Thoracic aorta (tissue), 2 donors: ENCODE results near the gene ZCCHC3. TPM values are rescaled to one million over a fixed set of nuclear protein-coding genes. Genes with fewer than 3 reads are reported as not detected.
"Not testable (repeated sequence)": the region's sequence is repeated elsewhere in the genome, so short reads cannot be mapped to it uniquely, and the experiment has no call there.

Experiments
- ATAC-seq: fragments of 150-250 bp; one replicate; pipeline ENCODE4 v1.8.0; 2017; ENCODE audit warnings: low read depth; ENCODE audit not compliant: insufficient number of reproducible peaks, low FRiP score
- DNase-seq: peaks from one replicate; pipeline ENCODE4 v3.0.0-alpha.2; 2020; ENCODE audit warnings: low spot score
- H3K27ac ChIP-seq, 2 donors: fragments of 200-600 bp; sonication (generic); 1 replicate in 1 of 2; 2 replicates in 1 of 2; pipeline ENCODE4 v1.5.1; 2016; ENCODE audit warnings: mild to moderate bottlenecking in 2 of 2, moderate library complexity in 2 of 2
- H3K27me3 ChIP-seq: fragments of 200-600 bp; sonication (generic); replicated peaks from 2 replicates; pipeline ENCODE4 v1.6.0; 2016; ENCODE audit warnings: mild to moderate bottlenecking; ENCODE audit not compliant: insufficient read depth
- H3K36me3 ChIP-seq: fragments of 200-600 bp; sonication (generic); one replicate; pipeline ENCODE4 v1.5.1; 2016
- H3K4me1 ChIP-seq, 2 donors: fragments of 200-600 bp; sonication (generic); 1 replicate in 1 of 2; 2 replicates in 1 of 2; pipeline versions ENCODE4 v1.5.1 to v1.6.0; 2016; ENCODE audit warnings: low read depth in 2 of 2, mild to moderate bottlenecking in 1 of 2; ENCODE audit not compliant: control insufficient read depth in 1 of 2
- H3K4me3 ChIP-seq: fragments of 200-600 bp; sonication (generic); 2 replicates; pipeline ENCODE4 v1.5.1; 2016; ENCODE audit warnings: mild to moderate bottlenecking
- H3K9me3 ChIP-seq: fragments of 200-600 bp; sonication (generic); 2 replicates; pipeline ENCODE4 v1.5.1; 2016
- CTCF ChIP-seq: fragments of 200-600 bp; sonication (generic); IDR thresholded peaks from one replicate; pipeline ENCODE4 v1.5.1; 2019; ENCODE audit warnings: antibody characterized with exemption
- total RNA-seq, 2 donors: library from RNA; depleted of rRNA; stranded (reverse); fragments of >200 nt; gene quantifications; one replicate each; pipeline versions ENCODE4 v1.1.0 to v1.2.3, GENCODE V29; 2016

ZCCHC3 gene
- 10 to 100 TPM; 14.4 to 19.5 TPM for total RNA-seq

DNA sequence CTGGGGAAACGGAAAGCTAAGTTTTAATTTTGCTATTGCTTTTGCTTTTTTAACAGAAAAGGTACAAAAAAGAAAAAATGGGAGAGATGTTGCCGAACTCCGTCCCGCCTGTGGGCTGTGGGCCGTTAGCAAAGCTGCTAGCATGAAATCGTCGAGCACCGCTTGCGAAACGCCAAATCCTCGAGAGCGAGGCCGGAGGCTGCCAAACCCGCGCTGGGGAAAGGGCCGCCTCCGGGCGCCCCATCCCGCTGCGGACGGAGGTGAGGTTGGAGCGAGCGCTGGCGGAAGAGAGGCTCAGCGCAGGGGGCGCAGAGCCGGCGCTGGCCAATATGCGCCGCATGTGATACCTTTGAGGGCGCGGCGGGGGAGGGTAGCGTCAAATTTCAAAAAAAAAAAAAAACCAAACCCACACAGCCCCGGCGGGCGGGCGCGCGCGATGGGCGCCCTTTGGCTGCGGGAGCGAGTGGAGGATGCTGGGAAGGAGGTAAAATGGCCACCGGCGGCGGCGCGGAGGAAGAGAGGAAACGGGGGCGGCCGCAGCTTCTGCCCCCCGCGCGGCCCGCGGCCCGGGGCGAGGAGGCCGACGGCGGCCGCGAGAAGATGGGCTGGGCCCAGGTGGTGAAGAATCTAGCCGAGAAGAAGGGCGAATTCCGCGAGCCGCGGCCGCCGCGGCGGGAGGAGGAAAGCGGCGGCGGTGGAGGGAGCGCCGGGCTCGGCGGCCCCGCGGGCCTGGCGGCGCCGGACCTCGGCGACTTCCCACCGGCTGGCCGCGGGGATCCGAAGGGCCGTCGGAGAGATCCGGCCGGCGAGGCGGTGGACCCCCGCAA is at the start of gene ZCCHC3:
TSS of gene ZCCHC3 (plus strand) at position 473 of the 827 bp plus-strand sequence. CDS start at position 490, 17 bp downstream.
- Histone ChIP-seq H3K27ac (peak within 1 kb of the TSS; percentile 86 to 91), H3K36me3 (no peaks in the 10 kb centered on the region), H3K4me1 (peaks cover 23 to 29% of the 10 kb centered on the region in 2 donors), H3K9me3 (no peaks in the 10 kb centered on the region), H3K27me3 (no peaks in the 10 kb centered on the region), H3K4me3 (peak within 1 kb of the TSS; percentile 74)
- peak; percentile 87 for ATAC-seq
- peak; percentile 61 for DNase-seq
- peak; percentile 13 for TF ChIP-seq CTCF

- no peak for ATAC-seq
- no peak for DNase-seq
- TF ChIP-seq CTCF, result no peak
- Histone ChIP-seq H3K9me3 (no peaks in the 10 kb centered on the region), H3K4me3 (no peak overlapping the region), H3K36me3 (no peaks in the 10 kb centered on the region), H3K27ac (no peak overlapping the region), H3K27me3 (no peaks in the 10 kb centered on the region), H3K4me1 (no peaks in the 10 kb centered on the region)
These were observed 46.0 kb upstream of the ZCCHC3 start for GRCh38 chr20:251354-251753.

DNA sequence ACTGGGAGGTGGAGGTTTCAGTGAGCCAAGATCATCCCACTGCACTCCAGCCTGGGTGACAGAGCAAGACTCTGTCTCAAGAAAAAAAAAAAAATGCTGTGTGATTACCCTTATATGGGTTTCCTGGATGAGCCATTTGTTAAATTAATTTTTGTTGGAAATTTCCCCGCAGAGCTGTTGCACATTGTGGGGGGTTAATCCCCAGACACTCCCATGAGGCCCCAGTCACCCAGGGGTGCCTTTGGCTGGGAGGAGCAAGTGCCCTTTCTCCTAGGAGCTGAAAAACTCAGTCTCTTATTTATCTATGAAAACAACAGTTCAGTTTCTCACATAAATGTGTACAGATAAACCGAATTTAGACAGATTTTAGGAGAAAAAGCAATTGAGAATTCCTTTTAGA is 44.6 kb upstream of the ZCCHC3 start:
- Histone ChIP-seq H3K27me3 (no peaks in the 10 kb centered on the region), H3K36me3 (no peaks in the 10 kb centered on the region), H3K4me1 (no peaks in the 10 kb centered on the region), H3K9me3 (no peaks in the 10 kb centered on the region), H3K27ac (no peak overlapping the region), H3K4me3 (no peak overlapping the region)
- ATAC-seq, result no peak
- DNase-seq, result no peak
- no peak for TF ChIP-seq CTCF

DNA sequence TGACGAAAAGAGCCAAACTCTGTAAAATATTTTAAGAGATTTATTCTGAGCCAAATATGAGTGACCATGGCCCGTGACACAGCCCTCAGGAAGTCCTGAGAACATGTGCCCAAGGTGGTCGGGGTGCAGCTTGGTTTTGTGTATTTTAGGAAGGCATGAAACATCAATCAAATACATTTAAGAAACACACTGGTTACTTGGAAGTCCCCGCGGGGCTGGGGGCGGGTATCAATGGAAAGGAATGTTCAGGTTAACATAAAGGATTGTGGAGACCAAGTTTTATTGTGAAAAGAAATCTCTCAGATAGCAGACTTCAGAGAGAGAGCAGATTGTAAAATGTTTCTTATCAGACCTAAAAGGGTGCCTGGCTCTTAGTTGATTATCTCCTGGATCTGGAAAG is 43.9 kb upstream of the ZCCHC3 start:
- not testable (repeated sequence) for ATAC-seq, H3K4me1 ChIP-seq, DNase-seq, H3K9me3 ChIP-seq, H3K4me3 ChIP-seq, H3K36me3 ChIP-seq, H3K27ac ChIP-seq, H3K27me3 ChIP-seq

- H3K4me1 ChIP-seq, result no peaks in the 10 kb centered on the region
- no peaks in the 10 kb centered on the region for H3K36me3 ChIP-seq
- no peak within 1 kb of the TSS for H3K4me3 ChIP-seq
- ATAC-seq (no peak), DNase-seq (no peak)
- H3K27ac ChIP-seq, result no peak within 1 kb of the TSS
- no peaks in the 10 kb centered on the region for H3K27me3 ChIP-seq
- no peak for TF ChIP-seq CTCF
- H3K9me3 ChIP-seq, result no peaks in the 10 kb centered on the region
These were observed 40.0 kb upstream of the ZCCHC3 start, which contains the start of gene DEFB132 for GRCh38 chr20:257419-257818. Gene DEFB132 (plus strand): TSS chr20:257724. CDS start chr20:257779, 55 bp downstream.
